Measurements from ENCODE around the gene CLEC12A.
"Not testable (repeated sequence)": the region's sequence is repeated elsewhere in the genome, so short reads cannot be mapped to it uniquely, and the experiment has no call there.

CLEC12A gene

DNA sequence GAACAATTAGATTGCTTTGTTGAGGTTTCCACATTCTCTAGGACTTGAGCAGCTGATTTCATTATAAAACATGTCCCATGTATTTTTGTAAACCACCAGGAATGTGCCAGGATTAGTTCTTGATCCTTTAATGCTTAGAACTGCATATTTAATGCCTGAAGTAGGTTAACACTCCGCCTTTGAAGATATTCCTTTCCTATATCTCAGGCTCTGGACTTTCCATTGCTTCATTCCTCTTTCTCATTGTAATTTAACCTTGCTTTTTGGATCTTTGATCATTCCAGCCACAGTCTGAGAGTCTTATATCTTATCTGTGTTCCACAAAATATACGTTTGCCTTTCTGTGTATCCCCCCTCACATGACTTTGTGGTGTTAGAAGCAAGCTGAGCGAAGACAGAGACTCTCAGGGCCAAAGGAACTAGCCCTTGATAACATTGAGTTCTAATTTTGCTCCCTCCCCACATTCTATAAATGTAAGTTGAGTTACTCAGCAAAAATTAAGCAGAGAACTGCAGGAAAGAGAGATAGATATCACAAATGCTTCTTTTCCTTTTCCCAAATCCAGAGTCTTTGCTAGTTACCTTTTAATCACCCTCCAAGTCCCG lies 30.1 kb downstream of the CLEC12A start:
- Mint-ChIP-seq H3K4me1 (no peaks in the 10 kb centered on the region), H3K27ac (no peak overlapping the region), H3K4me3 (no peak overlapping the region), H3K9me3 (no peaks in the 10 kb centered on the region), H3K27me3 (peaks cover 22% of the 10 kb centered on the region), H3K36me3 (no peaks in the 10 kb centered on the region)
- no peak for ATAC-seq

- H3K4me1 Mint-ChIP-seq, result no peaks in the 10 kb centered on the region
- no peaks in the 10 kb centered on the region for H3K36me3 Mint-ChIP-seq
- peaks cover 37% of the 10 kb centered on the region for H3K27me3 Mint-ChIP-seq
- H3K9me3 Mint-ChIP-seq, result no peaks in the 10 kb centered on the region
- H3K27ac Mint-ChIP-seq, result no peak overlapping the region
- no peak for ATAC-seq
- H3K4me3 Mint-ChIP-seq, result no peak overlapping the region
These were observed 41.6 kb downstream of the CLEC12A start for GRCh38 chr12:10012630-10013330.

GRCh38 chr12:10015450-10015849 lies 44.2 kb downstream of the CLEC12A start:
- H3K4me3 Mint-ChIP-seq, result no peak overlapping the region

GRCh38 chr12:10016881-10017280 lies 45.7 kb downstream of the CLEC12A start:
- H3K27ac Mint-ChIP-seq, result no peak overlapping the region
- no peaks in the 10 kb centered on the region for H3K36me3 Mint-ChIP-seq
- no peak for ATAC-seq
- no peak overlapping the region for H3K4me3 Mint-ChIP-seq
- no peaks in the 10 kb centered on the region for H3K9me3 Mint-ChIP-seq
- H3K27me3 Mint-ChIP-seq, result peaks cover 21% of the 10 kb centered on the region
- H3K4me1 Mint-ChIP-seq, result no peaks in the 10 kb centered on the region

More at GRCh38 chr12:10015450-10015849, 44.2 kb downstream of the CLEC12A start:
- Mint-ChIP-seq H3K36me3 (no peaks in the 10 kb centered on the region), H3K4me1 (no peaks in the 10 kb centered on the region), H3K27me3 (peaks cover 24% of the 10 kb centered on the region), H3K27ac (no peak overlapping the region), H3K9me3 (no peaks in the 10 kb centered on the region)
- ATAC-seq, result no peak

GRCh38 chr12:10018386-10018785 lies 47.2 kb downstream of the CLEC12A start:
- no peak overlapping the region for H3K27ac Mint-ChIP-seq
- ATAC-seq, result no peak
- H3K4me1 Mint-ChIP-seq, result no peaks in the 10 kb centered on the region
- no peak overlapping the region for H3K4me3 Mint-ChIP-seq
- no peaks in the 10 kb centered on the region for H3K36me3 Mint-ChIP-seq
- no peaks in the 10 kb centered on the region for H3K9me3 Mint-ChIP-seq
- H3K27me3 Mint-ChIP-seq, result peaks cover 11% of the 10 kb centered on the region

DNA sequence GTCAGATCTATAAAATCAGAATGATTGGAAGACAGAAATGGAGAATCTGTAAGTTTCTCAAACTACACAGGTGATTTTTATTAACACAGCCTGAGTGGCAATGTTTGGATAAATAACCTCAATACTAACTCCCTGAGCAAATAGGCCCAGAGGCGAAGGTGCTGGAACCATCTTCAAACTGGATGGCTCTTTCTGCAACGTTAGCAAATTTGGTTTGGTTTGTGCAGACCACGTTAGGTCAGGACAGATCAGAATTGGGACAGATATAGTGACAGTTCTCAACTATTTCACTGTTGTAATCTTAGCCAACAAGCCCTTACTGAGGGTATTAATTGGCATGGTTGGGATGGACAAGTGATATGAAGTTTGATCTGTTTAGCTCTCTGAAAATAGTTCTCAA lies 50.1 kb downstream of the CLEC12A start:
- H3K4me1 Mint-ChIP-seq, result no peaks in the 10 kb centered on the region
- no peak for ATAC-seq
- no peaks in the 10 kb centered on the region for H3K36me3 Mint-ChIP-seq
- no peaks in the 10 kb centered on the region for H3K9me3 Mint-ChIP-seq
- H3K27me3 Mint-ChIP-seq, result peaks cover 9% of the 10 kb centered on the region
- no peak overlapping the region for H3K4me3 Mint-ChIP-seq
- H3K27ac Mint-ChIP-seq, result no peak overlapping the region

DNA sequence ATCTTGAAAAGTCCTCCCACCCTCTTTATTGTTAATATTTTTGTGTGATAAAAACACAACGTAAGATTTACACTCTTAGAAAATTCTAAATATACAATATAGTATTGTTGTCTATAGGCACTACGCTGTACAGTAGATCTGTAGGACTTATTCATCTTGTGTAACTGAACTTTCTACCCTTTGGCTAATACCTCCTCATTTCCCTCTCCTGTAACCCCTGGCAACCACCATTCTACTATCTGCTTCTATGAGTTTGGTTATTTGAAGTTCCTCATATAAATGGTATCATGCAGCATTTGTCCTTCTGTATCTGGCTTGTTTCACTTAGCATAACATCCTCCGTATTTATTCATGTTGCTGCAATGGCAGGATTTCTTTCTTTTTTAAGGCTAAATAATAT lies 54.0 kb downstream of the CLEC12A start:
- no peaks in the 10 kb centered on the region for H3K36me3 Mint-ChIP-seq
- no peak overlapping the region for H3K27ac Mint-ChIP-seq
- H3K4me1 Mint-ChIP-seq, result no peaks in the 10 kb centered on the region

DNA sequence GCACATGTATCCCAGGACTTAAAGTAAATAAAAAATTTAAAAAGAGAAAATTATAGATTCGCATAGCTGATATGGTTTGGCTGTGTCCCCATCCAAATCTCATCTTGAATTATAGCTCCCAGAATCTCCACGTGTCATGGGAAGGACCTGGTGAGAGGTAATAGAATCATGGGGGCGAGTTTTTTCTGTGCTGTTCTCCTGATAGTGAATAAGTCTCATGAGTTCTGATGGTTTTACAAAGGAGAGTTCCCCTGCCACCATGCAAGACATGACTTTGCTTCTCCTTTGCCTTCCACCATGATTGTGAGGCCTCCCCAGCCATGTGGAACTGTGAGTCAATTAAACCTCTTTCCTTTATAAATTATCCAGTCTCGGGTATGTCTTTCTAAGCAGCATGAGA lies 55.5 kb downstream of the CLEC12A start:
- H3K27ac Mint-ChIP-seq, ATAC-seq, H3K4me1 Mint-ChIP-seq, H3K36me3 Mint-ChIP-seq, H3K4me3 Mint-ChIP-seq, H3K9me3 Mint-ChIP-seq: not testable (repeated sequence)
- peaks cover 40% of the 10 kb centered on the region for H3K27me3 Mint-ChIP-seq

More for the DNA sequence above, 54.0 kb downstream of the CLEC12A start:
- ATAC-seq, result no peak
- Mint-ChIP-seq H3K9me3 (no peaks in the 10 kb centered on the region), H3K4me3 (no peak overlapping the region), H3K27me3 (peaks cover 28% of the 10 kb centered on the region)

- Mint-ChIP-seq H3K36me3 (no peaks in the 10 kb centered on the region), H3K9me3 (no peaks in the 10 kb centered on the region), H3K27ac (no peak overlapping the region), H3K4me3 (no peak overlapping the region), H3K27me3 (peaks cover 46% of the 10 kb centered on the region), H3K4me1 (no peaks in the 10 kb centered on the region)
- no peak for ATAC-seq
These were observed 56.1 kb downstream of the CLEC12A start for GRCh38 chr12:10027311-10027710.

- H3K4me1 Mint-ChIP-seq, result no peaks in the 10 kb centered on the region
- no peaks in the 10 kb centered on the region for H3K36me3 Mint-ChIP-seq
- H3K27me3 Mint-ChIP-seq, result peaks cover 50% of the 10 kb centered on the region
- H3K9me3 Mint-ChIP-seq, result no peaks in the 10 kb centered on the region
- ATAC-seq, result no peak
- no peak overlapping the region for H3K27ac Mint-ChIP-seq
- H3K4me3 Mint-ChIP-seq, result no peak overlapping the region
These were observed 56.5 kb downstream of the CLEC12A start for GRCh38 chr12:10027721-10028120.

GRCh38 chr12:10030446-10030845 lies 59.2 kb downstream of the CLEC12A start, which contains the start of gene CLEC9A:
CLEC9A (plus strand) TSS chr12:10030682; CDS start chr12:10052688, 22,006 bp downstream.
- ATAC-seq, result no peak
- H3K36me3 Mint-ChIP-seq, result no peaks in the 10 kb centered on the region
- peaks cover 57% of the 10 kb centered on the region for H3K27me3 Mint-ChIP-seq
- no peaks in the 10 kb centered on the region for H3K9me3 Mint-ChIP-seq
- H3K4me1 Mint-ChIP-seq, result no peaks in the 10 kb centered on the region
- no peak within 1 kb of the TSS for H3K4me3 Mint-ChIP-seq
- H3K27ac Mint-ChIP-seq, result no peak within 1 kb of the TSS

GRCh38 chr12:10031321-10031720 lies 60.1 kb downstream of the CLEC12A start:
- H3K4me3 Mint-ChIP-seq, result no peak overlapping the region
- no peaks in the 10 kb centered on the region for H3K4me1 Mint-ChIP-seq
- H3K36me3 Mint-ChIP-seq, result no peaks in the 10 kb centered on the region
- no peak overlapping the region for H3K27ac Mint-ChIP-seq
- peaks cover 63% of the 10 kb centered on the region for H3K27me3 Mint-ChIP-seq
- no peaks in the 10 kb centered on the region for H3K9me3 Mint-ChIP-seq
- ATAC-seq, result no peak

- Mint-ChIP-seq H3K4me1 (no peaks in the 10 kb centered on the region), H3K27me3 (peaks cover 64% of the 10 kb centered on the region), H3K9me3 (no peaks in the 10 kb centered on the region), H3K36me3 (no peaks in the 10 kb centered on the region), H3K4me3 (no peak overlapping the region), H3K27ac (no peak overlapping the region)
- no peak for ATAC-seq
These were observed 60.6 kb downstream of the CLEC12A start for GRCh38 chr12:10031771-10032175.

- H3K27ac Mint-ChIP-seq, result no peak overlapping the region
- H3K9me3 Mint-ChIP-seq, result no peaks in the 10 kb centered on the region
- H3K36me3 Mint-ChIP-seq, result no peaks in the 10 kb centered on the region
- H3K4me1 Mint-ChIP-seq, result no peaks in the 10 kb centered on the region
- H3K27me3 Mint-ChIP-seq, result peaks cover 55% of the 10 kb centered on the region
- ATAC-seq, result no peak
- no peak overlapping the region for H3K4me3 Mint-ChIP-seq
These were observed 62.8 kb downstream of the CLEC12A start for GRCh38 chr12:10033783-10034545.
